ENCODE data around the gene PCDH15. TPM values are rescaled to one million over a fixed set of nuclear protein-coding genes. Genes with fewer than 3 reads are reported as not detected.
"Not testable (repeated sequence)": the region's sequence is repeated elsewhere in the genome, so short reads cannot be mapped to it uniquely, and the experiment has no call there.

Gene PCDH15
- total RNA-seq, 1 experiment from 2014 or later: not detected

GRCh38 chr10:53952698-53953630, 848.1 kb downstream of the PCDH15 start:
- DNase-seq: no peak
- Histone ChIP-seq H3K27me3 (ENCODE audit: control insufficient read depth, insufficient read depth, low read length) (no peaks in the 10 kb centered on the region), H3K36me3 (replicated peaks; ENCODE audit: control insufficient read depth, insufficient read depth, low read length) (no peaks in the 10 kb centered on the region), H3K4me3 (ENCODE audit: insufficient read depth, low read depth, low read length) (no peak overlapping the region)

DNA sequence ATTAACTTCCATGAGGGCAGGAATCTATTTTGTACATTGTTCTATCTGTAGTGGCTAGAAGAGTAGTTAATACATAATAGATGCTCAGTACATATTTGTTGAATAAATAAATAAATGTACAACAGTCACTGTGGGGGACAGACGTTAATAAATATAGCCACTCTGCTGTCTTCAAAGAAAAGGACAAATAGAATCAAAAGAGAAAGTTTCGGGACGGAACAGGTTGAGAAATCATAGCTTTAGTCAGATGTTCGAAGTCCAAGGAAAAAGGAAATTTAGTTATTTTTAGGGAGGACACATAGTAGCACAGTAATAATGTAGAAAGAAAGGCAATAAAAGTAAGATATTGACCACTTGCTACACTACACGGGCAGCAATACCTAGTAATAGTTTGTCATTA, 861.4 kb downstream of the PCDH15 start:
- H3K27me3 ChIP-seq (ENCODE audit: control insufficient read depth, insufficient read depth, low read length): no peaks in the 10 kb centered on the region
- H3K36me3 ChIP-seq (replicated peaks; ENCODE audit: control insufficient read depth, insufficient read depth, low read length): no peaks in the 10 kb centered on the region
- no peak overlapping the region for H3K4me3 ChIP-seq (ENCODE audit: insufficient read depth, low read depth, low read length)
- DNase-seq: no peak

GRCh38 chr10:53930648-53931047, 870.4 kb downstream of the PCDH15 start:
- no peaks in the 10 kb centered on the region for H3K27me3 ChIP-seq (ENCODE audit: control insufficient read depth, insufficient read depth, low read length)
- no peaks in the 10 kb centered on the region for H3K36me3 ChIP-seq (replicated peaks; ENCODE audit: control insufficient read depth, insufficient read depth, low read length)
- no peak for DNase-seq
- no peak overlapping the region for H3K4me3 ChIP-seq (ENCODE audit: insufficient read depth, low read depth, low read length)

DNA sequence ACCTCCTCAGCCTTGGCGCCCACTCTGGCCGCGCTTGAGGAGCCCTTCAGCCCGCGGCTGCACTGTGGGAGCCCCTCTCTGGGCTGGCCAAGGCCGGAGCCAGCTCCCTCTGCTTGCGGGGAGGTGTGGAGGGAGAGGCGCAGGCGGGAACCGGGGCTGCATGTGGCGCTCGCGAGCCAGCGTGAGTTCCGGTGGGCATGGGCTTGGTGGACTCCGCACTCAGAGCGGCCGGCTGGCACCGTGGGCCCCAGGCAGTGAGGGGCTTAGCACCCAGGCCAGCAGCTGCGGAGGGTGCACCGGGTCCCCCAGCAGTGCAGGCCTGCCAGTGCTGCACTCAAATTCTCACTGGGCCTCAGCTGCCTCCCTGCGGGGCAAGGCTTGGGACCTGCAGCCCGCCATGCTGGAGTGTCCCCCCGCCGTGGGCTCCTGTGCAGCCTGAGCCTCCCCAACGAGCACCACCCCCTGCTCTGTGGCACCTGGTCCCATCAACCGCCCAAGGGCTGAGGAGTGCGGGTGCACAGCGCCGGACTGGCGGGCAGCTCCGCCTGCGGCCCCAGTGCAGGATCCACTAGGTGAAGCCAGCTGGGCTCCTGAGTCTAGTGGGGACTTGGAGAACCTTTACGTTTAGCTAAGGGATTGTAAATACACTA, 876.9 kb downstream of the PCDH15 start:
- DNase-seq: not testable (repeated sequence)

GRCh38 chr10:53918755-53919154, 882.3 kb downstream of the PCDH15 start:
- DNase-seq: peak; percentile 22
- Histone ChIP-seq H3K4me3 (ENCODE audit: insufficient read depth, low read depth, low read length) (no peak overlapping the region), H3K36me3 (replicated peaks; ENCODE audit: control insufficient read depth, insufficient read depth, low read length) (no peaks in the 10 kb centered on the region), H3K27me3 (ENCODE audit: control insufficient read depth, insufficient read depth, low read length) (no peaks in the 10 kb centered on the region)

More for the DNA sequence above, 876.9 kb downstream of the PCDH15 start:
- H3K27me3 ChIP-seq (ENCODE audit: control insufficient read depth, insufficient read depth, low read length); H3K36me3 ChIP-seq (replicated peaks; ENCODE audit: control insufficient read depth, insufficient read depth, low read length); H3K4me3 ChIP-seq (ENCODE audit: insufficient read depth, low read depth, low read length): not testable (repeated sequence)

DNA sequence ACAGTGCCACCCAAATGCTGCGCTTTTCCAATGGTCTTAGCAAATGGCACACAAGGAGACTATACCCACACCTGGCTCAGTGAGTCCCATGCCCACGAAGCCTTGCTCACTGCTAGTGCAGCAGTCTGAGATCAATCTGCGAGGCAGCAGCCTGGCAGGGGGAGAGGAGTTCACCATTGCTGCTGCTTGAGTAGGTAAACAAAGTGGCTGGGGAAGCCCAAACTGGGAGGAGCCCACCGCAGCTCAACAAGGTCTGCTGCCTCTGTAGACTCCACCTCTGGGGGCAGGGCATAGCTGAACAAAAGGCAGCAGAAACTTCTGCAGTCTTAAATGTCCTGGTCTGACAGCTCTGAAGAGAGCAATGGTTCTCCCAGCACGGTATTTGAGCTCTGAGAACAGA, 891.2 kb downstream of the PCDH15 start:
- Histone ChIP-seq H3K4me3 (ENCODE audit: insufficient read depth, low read depth, low read length) (no peak overlapping the region), H3K27me3 (ENCODE audit: control insufficient read depth, insufficient read depth, low read length) (no peaks in the 10 kb centered on the region), H3K36me3 (replicated peaks; ENCODE audit: control insufficient read depth, insufficient read depth, low read length) (no peaks in the 10 kb centered on the region)
- DNase-seq: no peak

DNA sequence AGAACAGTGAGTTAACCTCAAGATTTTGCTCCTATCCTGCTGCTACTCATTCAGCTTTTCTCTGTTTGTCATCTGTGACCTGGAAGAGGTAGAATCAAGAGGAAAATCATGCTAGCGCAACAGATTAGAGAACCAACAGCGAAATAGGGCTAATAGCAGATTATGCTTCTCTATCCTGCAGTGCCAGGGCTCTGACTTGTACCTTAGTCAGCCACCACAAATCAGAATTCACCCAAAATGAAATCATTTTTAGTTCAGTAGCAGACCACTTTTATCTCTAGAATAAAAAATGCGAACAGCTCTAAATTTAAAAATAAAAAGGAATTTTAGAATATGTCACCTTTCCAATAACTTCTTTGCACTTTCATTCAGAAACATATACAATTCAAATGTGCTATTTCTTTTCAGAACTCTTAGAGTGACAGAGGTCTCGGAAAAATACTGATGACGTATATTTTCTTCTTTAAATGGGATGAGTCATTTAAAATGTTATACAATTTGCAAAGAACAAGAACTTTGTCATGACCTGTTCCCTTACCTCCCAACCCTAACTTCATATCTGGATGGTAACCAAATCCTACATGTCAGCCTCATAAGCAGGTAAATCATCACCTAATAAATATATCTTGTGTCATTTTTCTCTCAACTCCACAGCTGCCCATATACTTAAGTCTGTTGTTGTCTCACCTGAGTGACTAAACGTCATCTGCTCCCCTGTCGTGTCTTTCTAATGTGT, 896.4 kb downstream of the PCDH15 start:
- Histone ChIP-seq H3K36me3 (replicated peaks; ENCODE audit: control insufficient read depth, insufficient read depth, low read length) (no peaks in the 10 kb centered on the region), H3K4me3 (ENCODE audit: insufficient read depth, low read depth, low read length) (no peak overlapping the region)

DNA sequence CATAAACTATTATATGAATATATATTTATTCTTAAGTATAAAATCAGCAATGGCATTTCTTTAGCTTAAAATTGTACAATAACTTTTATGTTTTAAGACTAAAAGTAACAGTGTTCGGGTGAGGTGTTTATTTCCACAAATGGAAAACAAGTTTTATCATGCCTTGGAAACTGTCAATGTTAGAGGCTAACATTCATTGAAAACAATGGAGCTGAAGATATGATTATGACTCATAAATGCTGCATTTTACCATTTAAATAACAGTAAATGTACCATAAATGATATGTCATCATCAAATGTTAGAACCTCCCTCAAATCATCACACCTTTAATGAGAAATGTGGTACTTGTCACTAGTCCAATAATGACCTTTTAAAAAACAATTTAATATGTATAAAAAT, 897.3 kb downstream of the PCDH15 start:
- Histone ChIP-seq H3K36me3 (replicated peaks; ENCODE audit: control insufficient read depth, insufficient read depth, low read length) (no peaks in the 10 kb centered on the region), H3K27me3 (ENCODE audit: control insufficient read depth, insufficient read depth, low read length) (no peaks in the 10 kb centered on the region), H3K4me3 (ENCODE audit: insufficient read depth, low read depth, low read length) (no peak overlapping the region)
- DNase-seq: no peak

More for the DNA sequence above, 896.4 kb downstream of the PCDH15 start:
- DNase-seq: no peak
- H3K27me3 ChIP-seq (ENCODE audit: control insufficient read depth, insufficient read depth, low read length): no peaks in the 10 kb centered on the region

- DNase-seq: no peak
- no peaks in the 10 kb centered on the region for H3K36me3 ChIP-seq (replicated peaks; ENCODE audit: control insufficient read depth, insufficient read depth, low read length)
- H3K27me3 ChIP-seq (ENCODE audit: control insufficient read depth, insufficient read depth, low read length): no peaks in the 10 kb centered on the region
- H3K4me3 ChIP-seq (ENCODE audit: insufficient read depth, low read depth, low read length): no peak overlapping the region
Observed at GRCh38 chr10:53899463-53900160, 901.4 kb downstream of the PCDH15 start.

DNA sequence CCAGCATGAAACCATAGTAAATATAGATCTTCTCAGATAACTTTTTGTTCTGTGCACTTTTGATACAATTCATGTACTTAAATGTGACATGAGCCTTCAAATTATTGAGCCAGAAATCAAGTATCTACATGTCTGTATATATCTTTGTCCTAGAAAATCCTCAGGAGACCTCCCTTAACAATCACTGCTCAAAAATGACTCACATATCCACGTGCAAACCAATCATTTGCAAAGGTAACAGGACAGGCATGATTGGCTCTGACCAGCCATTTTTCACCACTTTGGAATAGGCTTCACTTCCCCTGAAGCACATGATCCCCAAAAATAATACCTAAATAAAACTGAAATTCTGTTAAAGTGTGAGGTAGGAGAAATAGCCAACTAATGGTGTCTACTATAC, 902.5 kb downstream of the PCDH15 start:
- Histone ChIP-seq H3K36me3 (replicated peaks; ENCODE audit: control insufficient read depth, insufficient read depth, low read length) (no peaks in the 10 kb centered on the region), H3K4me3 (ENCODE audit: insufficient read depth, low read depth, low read length) (no peak overlapping the region), H3K27me3 (ENCODE audit: control insufficient read depth, insufficient read depth, low read length) (no peaks in the 10 kb centered on the region)
- no peak for DNase-seq

DNA sequence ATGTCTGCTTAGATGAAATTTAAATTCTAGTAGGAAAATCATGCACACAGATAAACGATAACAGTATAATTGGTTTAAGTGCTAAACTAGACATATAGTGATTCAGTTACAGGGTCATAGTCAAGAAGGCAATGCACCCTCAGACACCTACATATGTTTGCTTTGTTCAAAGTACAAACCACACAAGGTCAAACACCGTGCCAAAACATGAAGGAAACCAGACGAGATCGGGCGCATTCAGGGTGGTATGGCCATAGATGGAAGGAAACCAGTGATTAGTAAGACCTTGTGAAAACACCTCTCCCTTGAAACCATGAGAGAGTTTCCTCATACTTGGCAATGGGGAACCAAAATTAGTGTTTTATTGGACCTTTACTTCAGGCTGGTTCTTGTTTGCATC, 906.9 kb downstream of the PCDH15 start:
- no peak for DNase-seq
- H3K4me3 ChIP-seq (ENCODE audit: insufficient read depth, low read depth, low read length): no peak overlapping the region
- no peaks in the 10 kb centered on the region for H3K36me3 ChIP-seq (replicated peaks; ENCODE audit: control insufficient read depth, insufficient read depth, low read length)
- no peaks in the 10 kb centered on the region for H3K27me3 ChIP-seq (ENCODE audit: control insufficient read depth, insufficient read depth, low read length)

DNA sequence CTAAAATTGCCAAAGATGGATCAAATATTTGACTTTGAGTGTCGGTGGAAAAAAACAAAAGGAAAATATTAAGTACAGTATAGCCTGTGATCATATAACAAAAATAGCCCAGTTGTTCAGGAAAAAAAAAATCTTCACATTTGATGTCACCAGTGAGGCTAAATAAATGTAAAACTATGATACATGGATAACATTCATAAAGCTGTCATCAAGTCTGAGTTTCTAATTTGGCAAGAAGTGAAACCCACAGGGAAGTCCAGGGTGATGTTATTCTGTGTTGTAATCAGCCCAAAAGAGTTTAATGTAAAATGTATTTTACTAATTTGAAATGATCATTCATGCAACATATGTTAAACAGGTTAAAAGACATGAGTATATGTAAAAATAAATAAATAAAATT, 908.0 kb downstream of the PCDH15 start:
- no peaks in the 10 kb centered on the region for H3K36me3 ChIP-seq (replicated peaks; ENCODE audit: control insufficient read depth, insufficient read depth, low read length)
- DNase-seq: no peak
- H3K27me3 ChIP-seq (ENCODE audit: control insufficient read depth, insufficient read depth, low read length): no peaks in the 10 kb centered on the region
- no peak overlapping the region for H3K4me3 ChIP-seq (ENCODE audit: insufficient read depth, low read depth, low read length)

DNA sequence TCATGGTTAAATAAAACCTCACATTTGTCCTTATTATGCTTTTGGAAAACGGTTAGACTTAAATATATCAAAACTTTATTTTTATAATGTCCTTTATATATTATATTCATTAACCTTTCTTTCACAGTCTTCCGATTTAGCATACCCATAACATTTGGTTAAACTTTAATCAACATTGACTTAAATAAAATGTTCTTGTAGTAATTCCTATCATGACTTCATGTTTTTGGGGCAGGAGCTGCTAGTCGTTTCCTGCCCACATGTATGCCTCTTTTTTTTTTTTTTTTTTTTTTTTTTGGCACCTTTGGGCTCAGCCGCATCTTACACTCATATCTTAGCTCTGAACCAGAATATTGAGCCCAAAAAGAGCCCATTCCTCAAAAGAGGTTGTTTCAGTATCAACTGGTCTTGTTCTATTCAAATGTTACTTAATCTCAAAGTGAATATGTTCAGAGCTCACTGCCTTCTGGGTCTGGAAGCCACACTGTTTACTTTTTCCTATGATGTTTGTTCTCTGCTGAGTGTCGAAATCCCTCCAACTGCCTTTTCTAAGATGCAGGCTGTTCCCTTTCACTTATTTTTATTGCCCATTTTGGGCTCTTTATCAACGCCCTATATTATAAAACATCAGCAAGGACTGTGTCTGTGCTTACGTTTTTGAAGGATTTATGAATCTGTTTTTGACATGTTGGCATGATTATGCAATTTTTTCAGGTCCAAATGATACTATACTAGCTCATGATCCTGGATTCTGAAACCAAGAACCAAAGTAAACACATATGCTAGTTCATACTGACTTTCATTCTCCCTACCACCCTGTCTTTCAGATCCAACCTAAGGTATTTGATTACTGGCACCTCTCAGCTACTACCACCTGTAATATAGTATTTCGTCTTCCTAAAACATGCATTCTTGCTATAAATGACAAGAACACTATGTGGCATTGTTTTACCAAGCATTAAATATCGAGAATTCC, 914.4 kb downstream of the PCDH15 start:
- Histone ChIP-seq H3K27me3 (ENCODE audit: control insufficient read depth, insufficient read depth, low read length) (no peaks in the 10 kb centered on the region), H3K36me3 (replicated peaks; ENCODE audit: control insufficient read depth, insufficient read depth, low read length) (no peaks in the 10 kb centered on the region), H3K4me3 (ENCODE audit: insufficient read depth, low read depth, low read length) (no peak overlapping the region)
- DNase-seq: no peak
